ENCODE results near the gene FBLIM1.

The FBLIM1 gene

GRCh38 chr1:15758343-15758931, at the start of gene FBLIM1:
Gene FBLIM1 (plus strand): TSS chr1:15758795. CDS start chr1:15764984, 6,189 bp downstream.
- DNase-seq (ENCODE audit: low spot score): no peak

- no peak for DNase-seq (ENCODE audit: low spot score)
These were observed 49.4 kb upstream of the FBLIM1 start for GRCh38 chr1:15709226-15709625.

GRCh38 chr1:15712168-15712567, 46.4 kb upstream of the FBLIM1 start:
- DNase-seq (ENCODE audit: low spot score): peak; percentile 26

GRCh38 chr1:15714406-15715136, 44.0 kb upstream of the FBLIM1 start:
- DNase-seq (ENCODE audit: low spot score): no peak

GRCh38 chr1:15717418-15718125, 41.0 kb upstream of the FBLIM1 start:
- no peak for DNase-seq (ENCODE audit: low spot score)

- DNase-seq (ENCODE audit: low spot score): no peak
These were observed 40.4 kb upstream of the FBLIM1 start for GRCh38 chr1:15718199-15718601.

- no peak for DNase-seq (ENCODE audit: low spot score)
These were observed 39.0 kb upstream of the FBLIM1 start for GRCh38 chr1:15719381-15720120.

- DNase-seq (ENCODE audit: low spot score): no peak
These were observed 37.7 kb upstream of the FBLIM1 start for GRCh38 chr1:15720861-15721260.

GRCh38 chr1:15722411-15722810, 36.2 kb upstream of the FBLIM1 start:
- DNase-seq (ENCODE audit: low spot score): no peak

GRCh38 chr1:15722836-15723532, 35.6 kb upstream of the FBLIM1 start:
- DNase-seq (ENCODE audit: low spot score): no peak

- DNase-seq (ENCODE audit: low spot score): no peak
These were observed 34.9 kb upstream of the FBLIM1 start for GRCh38 chr1:15723631-15724246.

GRCh38 chr1:15724949-15725880, 33.4 kb upstream of the FBLIM1 start:
- no peak for DNase-seq (ENCODE audit: low spot score)

GRCh38 chr1:15726508-15726907, 32.1 kb upstream of the FBLIM1 start:
- DNase-seq (ENCODE audit: low spot score): no peak

GRCh38 chr1:15727021-15727420, 31.6 kb upstream of the FBLIM1 start:
- DNase-seq (ENCODE audit: low spot score): no peak

GRCh38 chr1:15727424-15727823, 31.2 kb upstream of the FBLIM1 start:
- DNase-seq (ENCODE audit: low spot score): no peak

GRCh38 chr1:15727866-15728534, 30.6 kb upstream of the FBLIM1 start:
- no peak for DNase-seq (ENCODE audit: low spot score)

- no peak for DNase-seq (ENCODE audit: low spot score)
These were observed 29.5 kb upstream of the FBLIM1 start for GRCh38 chr1:15728937-15729657.

GRCh38 chr1:15730423-15730822, 28.2 kb upstream of the FBLIM1 start:
- no peak for DNase-seq (ENCODE audit: low spot score)

GRCh38 chr1:15730936-15731335, 27.7 kb upstream of the FBLIM1 start:
- DNase-seq (ENCODE audit: low spot score): no peak

Data from NAMALWA (cell line).